Right cardiac atrium (tissue), 5 donors: ENCODE results near the gene CHD9NB. TPM values are rescaled to one million over a fixed set of nuclear protein-coding genes. Genes with fewer than 3 reads are reported as not detected.
"Not testable (repeated sequence)": the region's sequence is repeated elsewhere in the genome, so short reads cannot be mapped to it uniquely, and the experiment has no call there.

Experiments used
- ATAC-seq, 2 donors: fragments of 200-7000 bp; cut with Tn5 transposase; one replicate each; pipeline versions ENCODE4 v1.8.0 to v1.9.1; 2020; ENCODE audit warnings: moderate library complexity in 2 of 2, mild to moderate bottlenecking in 1 of 2
- DNase-seq, 3 donors: peaks; one replicate each; pipeline ENCODE4 v3.0.0-alpha.2; 2020
- H3K27ac ChIP-seq: one replicate; pipeline ENCODE4 v1.5.1; 2013; ENCODE audit warnings: mild to moderate bottlenecking, low read length, control low read depth, moderate library complexity
- H3K27me3 ChIP-seq: one replicate; pipeline ENCODE4 v1.6.1; 2013; ENCODE audit not compliant: control insufficient read depth, insufficient read depth
- H3K4me1 ChIP-seq: one replicate; pipeline ENCODE4 v1.6.1; 2013; ENCODE audit warnings: low read length; ENCODE audit not compliant: control insufficient read depth, insufficient read depth
- H3K4me3 ChIP-seq: one replicate; pipeline ENCODE4 v1.5.1; 2013; ENCODE audit warnings: low read length, control low read depth
- H3K9me3 ChIP-seq: one replicate; pipeline ENCODE4 v1.6.1; 2013; ENCODE audit warnings: low read length; ENCODE audit not compliant: control insufficient read depth
- WGBS: extraction: QIAGEN DNeasy Blood & Tissue Kit; methylation state at CpG from one replicate; pipeline ENCODE4 v1.1.7; 2013; 5-methylcytosine and 5-hydroxymethylcytosine counted together
- intact Hi-C, 4 donors: fragments of 100-400 bp; cut with DNase I; formaldehyde crosslinking; loops; one replicate each; pipeline versions ENCODE4 v1.11.0 to v1.14.0; 2022 to 2023
- polyA plus RNA-seq: library from polyadenylated mRNA; stranded (reverse); fragments of 200-250 nt; gene quantifications from one replicate; pipeline ENCODE4 v1.2.3, GENCODE V29; 2013
- total RNA-seq, 4 donors: library from RNA; stranded (reverse); fragmentation: NEBNext Ultra II Directional; extraction: Animal tissue kit (Norgen Biotek cat#: 25700); gene quantifications; one replicate each; pipeline ENCODE4 v1.2.1, GENCODE V29; 2021
- donor health status: healthy with polysubstance abuse.
- donor health status: DM: no; HTN: yes; CAD: no.
- donor health status: DM: no; HTN: no; CAD: no.
- donor health status: DM: no; HTN: yes; CAD: no; lungs with severe emphysema.
- donor health status: DM: yes; HTN: yes; CAD: no.

CHD9NB gene
- total and polyA plus RNA-seq, 5 donors: 0.50 to 0.94 (median 0.77) TPM

DNA sequence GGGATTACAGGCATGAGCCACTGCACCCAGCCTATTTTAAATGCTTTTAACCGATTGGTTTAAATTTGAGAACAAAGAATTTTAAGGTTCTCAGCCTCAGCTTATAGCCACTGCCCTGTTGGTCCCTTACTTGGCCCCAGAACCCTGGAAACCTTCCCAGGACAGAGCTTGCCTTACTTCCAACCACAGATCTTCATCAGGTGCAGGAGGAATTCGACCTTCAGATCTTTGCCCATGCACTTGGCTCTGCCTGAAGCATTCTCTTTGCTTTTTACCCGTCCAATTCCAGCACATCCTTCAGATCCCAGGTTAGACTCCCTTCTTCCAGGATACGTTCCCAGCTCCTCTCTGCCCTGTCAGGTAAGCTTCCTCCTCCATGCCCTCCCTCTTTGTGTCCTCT, 29.8 kb upstream of the CHD9NB start:
- ATAC-seq: no peak
- DNase-seq: no peak
- H3K27me3 ChIP-seq: no peaks in the 10 kb centered on the region
- H3K9me3 ChIP-seq: no peaks in the 10 kb centered on the region
- peaks cover 18% of the 10 kb centered on the region for H3K4me1 ChIP-seq
- peak overlapping the region; percentile 36 for H3K27ac ChIP-seq
- 86% methylated on average over 4 of the region's 4 CpGs for WGBS
- no peak overlapping the region for H3K4me3 ChIP-seq
- intact Hi-C loops: no loop called here

DNA sequence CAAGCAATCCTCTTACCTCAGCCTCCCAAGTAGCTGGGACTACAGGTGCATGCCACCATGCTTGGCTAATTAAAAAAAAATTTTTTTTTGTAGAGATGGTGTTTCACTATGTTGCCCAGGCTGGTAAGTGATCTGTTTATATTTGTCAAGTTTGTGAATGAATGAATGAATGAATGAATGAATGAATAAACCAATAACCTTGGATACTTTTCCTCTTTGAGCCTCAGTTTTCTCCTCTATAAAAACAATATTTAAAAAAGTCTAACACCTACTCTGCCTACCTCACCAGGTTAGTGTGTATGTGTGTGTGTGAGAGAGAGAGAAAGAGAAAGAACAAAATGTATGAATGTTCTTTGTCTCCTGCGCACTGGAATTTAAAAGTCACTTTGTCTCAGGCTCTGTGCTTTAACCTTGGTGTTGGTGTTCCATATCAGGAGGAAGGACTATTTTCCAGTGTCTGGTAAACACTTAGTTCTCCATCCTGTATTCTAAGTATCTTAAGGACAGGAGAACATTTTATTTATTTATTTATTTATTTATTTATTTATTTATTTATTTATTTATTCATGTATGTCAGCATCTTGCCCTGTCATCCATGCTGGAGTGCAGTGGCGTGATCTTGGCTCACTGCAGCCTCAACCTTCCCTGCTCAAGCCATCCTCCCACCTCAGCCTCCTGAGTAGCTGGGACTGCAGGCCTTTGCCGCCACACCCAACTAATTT, 29.1 kb upstream of the CHD9NB start:
- Histone ChIP-seq H3K27me3 (no peaks in the 10 kb centered on the region), H3K27ac (peak overlapping the region; percentile 79), H3K4me3 (no peak overlapping the region), H3K9me3 (no peaks in the 10 kb centered on the region), H3K4me1 (peaks cover 16% of the 10 kb centered on the region)
- no peak for ATAC-seq
- intact Hi-C loops: no loop called here
- 97% methylated on average over 3 of the region's 3 CpGs for WGBS
- peak in 1 of 3 donors; percentile 40 for DNase-seq

DNA sequence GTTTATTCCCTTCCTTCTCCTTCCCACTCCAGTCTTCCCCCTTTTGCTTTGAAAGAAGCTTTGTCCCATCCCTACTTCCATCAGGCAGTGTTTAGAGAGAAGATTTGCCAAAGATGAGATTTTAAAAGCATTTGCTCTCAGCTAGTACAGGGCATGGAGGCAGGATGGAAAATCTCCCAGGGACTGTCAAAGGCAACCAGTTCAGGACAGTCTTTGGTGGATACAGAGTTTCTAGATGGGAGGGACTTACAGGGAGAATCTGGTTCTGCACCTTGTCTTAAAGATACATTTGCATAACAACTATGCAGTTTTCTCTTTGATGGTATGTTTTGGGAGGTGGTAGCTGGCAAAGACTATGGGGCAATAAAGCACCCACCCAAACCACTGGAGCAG, 28.3 kb upstream of the CHD9NB start:
- Histone ChIP-seq H3K4me3 (no peak overlapping the region), H3K4me1 (peaks cover 14% of the 10 kb centered on the region), H3K27ac (peak overlapping the region; percentile 79), H3K27me3 (no peaks in the 10 kb centered on the region), H3K9me3 (no peaks in the 10 kb centered on the region)
- peak; percentile 1 to 4 for ATAC-seq
- no peak for DNase-seq
- intact Hi-C loops: no loop called here

DNA sequence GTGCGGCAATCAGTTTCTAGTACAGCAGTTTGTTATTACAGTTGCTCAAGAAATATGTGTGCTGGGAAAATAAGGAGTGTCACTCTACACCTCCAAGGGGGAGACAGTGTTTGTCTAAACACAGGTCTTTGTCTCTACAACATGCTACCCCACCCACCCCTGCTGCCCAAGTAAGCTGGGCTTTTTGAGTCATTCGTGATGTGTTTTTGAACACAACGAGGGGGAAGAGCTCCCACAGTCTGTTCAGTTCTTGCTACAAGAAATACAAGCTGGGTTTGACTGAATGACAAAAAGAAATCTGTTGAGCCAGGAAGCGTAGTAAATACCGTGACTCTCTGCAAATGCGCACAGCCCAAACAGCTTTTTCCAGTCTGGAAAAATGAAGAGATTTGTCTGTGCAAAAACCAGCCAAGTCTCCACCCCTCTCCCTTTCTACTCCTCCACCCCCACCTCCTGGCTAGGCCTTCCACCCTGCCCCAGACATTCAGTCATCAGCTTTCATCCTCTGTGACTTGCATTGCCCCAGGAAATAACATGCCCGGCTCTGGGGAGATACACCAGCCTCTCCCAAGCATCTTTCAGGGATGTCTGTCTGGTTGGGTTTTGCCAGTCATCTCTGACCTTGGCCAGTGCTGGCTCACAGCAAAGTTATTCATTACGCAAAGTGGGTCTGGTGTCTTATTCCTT, 27.8 kb upstream of the CHD9NB start:
- Histone ChIP-seq H3K27me3 (no peaks in the 10 kb centered on the region), H3K4me3 (no peak overlapping the region), H3K27ac (peak overlapping the region; percentile 86), H3K4me1 (peaks cover 14% of the 10 kb centered on the region), H3K9me3 (no peaks in the 10 kb centered on the region)
- ATAC-seq (peak; percentile 87 to 90), DNase-seq (peak; percentile 73 to 89 (median 77))
- 36% methylated on average over 8 of the region's 8 CpGs for WGBS
- intact Hi-C loops: no loop called here

DNA sequence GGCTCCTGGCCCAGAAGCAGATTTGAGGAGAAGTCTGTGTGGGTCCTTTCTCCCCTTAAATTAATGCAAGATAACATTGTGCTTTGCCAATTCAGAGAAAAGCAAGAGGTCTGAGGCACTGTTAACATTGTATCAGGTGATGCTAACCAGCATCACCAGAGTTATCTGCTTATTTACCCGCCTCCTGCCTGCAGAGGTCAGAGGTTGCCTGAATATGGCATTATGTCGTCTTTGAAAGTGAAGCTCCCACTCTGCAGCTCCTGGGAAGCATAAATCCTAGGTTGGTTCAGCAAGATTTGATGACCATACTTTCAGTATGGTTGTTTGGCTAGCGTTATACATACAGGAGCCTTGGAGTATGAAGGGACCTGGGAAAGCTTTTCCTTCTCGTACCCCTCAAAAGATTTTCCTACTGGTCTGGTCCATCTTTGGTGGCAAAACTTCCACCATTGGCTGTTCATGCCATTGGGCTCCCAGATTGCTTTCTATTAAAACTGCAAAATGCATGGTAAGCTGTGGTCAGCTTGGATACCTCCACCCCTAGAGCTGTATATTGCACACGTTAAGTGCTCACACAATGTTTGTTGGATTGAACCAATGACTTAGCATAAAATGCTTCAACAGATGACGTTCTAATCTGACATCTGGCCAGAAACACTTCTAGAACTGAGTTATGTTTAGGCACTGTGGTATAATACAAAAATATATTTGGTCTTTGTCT, 26.2 kb upstream of the CHD9NB start:
- Histone ChIP-seq H3K4me1 (peaks cover 9% of the 10 kb centered on the region), H3K27ac (no peak overlapping the region), H3K4me3 (no peak overlapping the region), H3K27me3 (no peaks in the 10 kb centered on the region), H3K9me3 (no peaks in the 10 kb centered on the region)
- ATAC-seq: no peak
- WGBS: 78% methylated on average over 6 of the region's 6 CpGs
- intact Hi-C loops: no loop called here
- DNase-seq: no peak

DNA sequence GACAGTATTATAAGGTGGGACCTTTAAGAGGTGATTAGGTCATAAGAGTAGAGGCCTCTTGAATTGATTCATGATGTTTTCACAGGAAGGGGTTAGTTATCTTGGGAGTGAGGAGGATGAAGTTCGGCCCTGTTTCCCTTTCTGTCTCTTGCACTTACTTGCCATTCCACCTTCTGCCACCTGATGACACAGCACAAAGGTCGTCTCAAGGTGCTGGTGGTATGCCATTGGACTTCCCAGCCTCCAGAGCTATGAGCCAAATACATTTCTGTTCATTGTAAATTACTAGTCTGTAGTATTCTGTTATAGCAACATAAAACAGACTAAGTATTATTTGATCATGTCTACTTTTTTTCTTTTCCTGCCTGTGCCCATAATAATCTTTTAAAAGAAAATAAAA, 25.6 kb upstream of the CHD9NB start:
- no peak overlapping the region for H3K27ac ChIP-seq

DNA sequence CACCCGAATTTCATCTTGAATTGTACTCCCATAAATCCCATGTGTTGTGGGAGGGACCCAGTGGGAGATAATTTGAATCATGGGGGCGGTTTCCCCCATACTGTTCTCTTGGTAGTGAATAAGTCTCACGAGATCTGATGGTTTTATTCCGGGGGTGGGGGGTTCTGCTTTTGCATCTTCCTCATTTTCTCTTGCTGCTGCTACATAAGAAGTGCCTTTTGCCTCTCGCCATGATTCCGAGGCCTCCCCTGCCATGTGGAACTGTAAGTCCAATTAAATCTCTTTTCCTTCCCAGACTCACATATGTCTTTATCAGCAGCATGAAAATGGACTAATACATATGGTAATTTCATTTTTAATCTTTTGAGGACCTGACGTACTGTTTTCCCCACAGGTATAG, 22.8 kb upstream of the CHD9NB start:
- ATAC-seq, H3K9me3 ChIP-seq, intact Hi-C loops, H3K27ac ChIP-seq, DNase-seq, H3K27me3 ChIP-seq, H3K4me3 ChIP-seq: not testable (repeated sequence)
- WGBS: 90% methylated on average over 7 of the region's 7 CpGs
- H3K4me1 ChIP-seq: peaks cover 15% of the 10 kb centered on the region

More for the DNA sequence above, 25.6 kb upstream of the CHD9NB start:
- 82% methylated on average over 2 of the region's 2 CpGs for WGBS
- no peak for DNase-seq
- ATAC-seq: no peak
- no peaks in the 10 kb centered on the region for H3K9me3 ChIP-seq
- H3K4me1 ChIP-seq: peaks cover 9% of the 10 kb centered on the region
- no peak overlapping the region for H3K4me3 ChIP-seq
- no peaks in the 10 kb centered on the region for H3K27me3 ChIP-seq
- intact Hi-C loops: no loop called here

DNA sequence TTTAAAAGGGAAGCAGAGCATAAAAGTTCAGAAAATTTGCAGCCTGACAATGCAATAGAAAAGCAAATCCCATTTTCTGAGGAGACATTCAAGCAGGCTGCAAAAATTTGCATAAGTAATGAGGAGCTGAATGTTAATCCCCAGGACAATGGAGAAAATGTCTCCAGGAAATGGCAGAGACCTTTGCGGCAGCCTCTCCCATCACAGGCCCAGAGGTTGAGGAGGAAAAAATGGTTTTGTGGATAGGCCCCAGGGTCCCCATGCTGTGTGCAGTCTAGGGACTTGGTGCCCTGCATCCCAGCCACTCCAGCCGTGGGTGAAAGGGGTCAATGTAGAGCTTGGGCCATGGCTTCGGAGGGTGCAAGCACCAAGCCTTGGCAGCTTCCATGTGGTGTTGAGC, 21.6 kb upstream of the CHD9NB start:
- H3K4me3 ChIP-seq, H3K27me3 ChIP-seq, DNase-seq, H3K9me3 ChIP-seq, intact Hi-C loops, H3K27ac ChIP-seq, ATAC-seq: not testable (repeated sequence)
- 64% methylated on average over 3 of the region's 3 CpGs for WGBS
- H3K4me1 ChIP-seq: peaks cover 10% of the 10 kb centered on the region

DNA sequence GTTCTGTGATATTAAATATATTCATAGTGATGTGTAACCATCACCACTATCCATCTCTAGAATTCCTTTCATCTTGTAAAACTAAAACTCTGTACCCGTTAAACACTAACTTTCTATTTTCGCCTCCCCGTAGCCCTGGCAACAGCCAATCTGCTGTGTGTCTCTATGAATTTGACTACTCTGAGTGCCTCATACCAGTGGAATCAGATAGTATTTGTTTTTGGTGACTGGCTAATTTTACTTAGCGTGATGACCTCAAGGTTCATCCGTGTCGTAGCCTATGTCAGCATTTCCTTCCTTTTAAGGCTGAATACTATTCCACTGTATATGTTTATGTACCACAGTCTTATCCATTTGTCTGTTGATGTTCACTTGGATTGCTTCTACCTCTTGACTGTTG, 20.3 kb upstream of the CHD9NB start:
- ATAC-seq (peak in 1 of 2 donors; percentile 57), DNase-seq (no peak)
- Histone ChIP-seq H3K4me3 (no peak overlapping the region), H3K9me3 (no peaks in the 10 kb centered on the region), H3K4me1 (peaks cover 10% of the 10 kb centered on the region), H3K27ac (no peak overlapping the region), H3K27me3 (no peaks in the 10 kb centered on the region)
- WGBS: 81% methylated on average over 6 of the region's 6 CpGs
- intact Hi-C loops: no loop called here

DNA sequence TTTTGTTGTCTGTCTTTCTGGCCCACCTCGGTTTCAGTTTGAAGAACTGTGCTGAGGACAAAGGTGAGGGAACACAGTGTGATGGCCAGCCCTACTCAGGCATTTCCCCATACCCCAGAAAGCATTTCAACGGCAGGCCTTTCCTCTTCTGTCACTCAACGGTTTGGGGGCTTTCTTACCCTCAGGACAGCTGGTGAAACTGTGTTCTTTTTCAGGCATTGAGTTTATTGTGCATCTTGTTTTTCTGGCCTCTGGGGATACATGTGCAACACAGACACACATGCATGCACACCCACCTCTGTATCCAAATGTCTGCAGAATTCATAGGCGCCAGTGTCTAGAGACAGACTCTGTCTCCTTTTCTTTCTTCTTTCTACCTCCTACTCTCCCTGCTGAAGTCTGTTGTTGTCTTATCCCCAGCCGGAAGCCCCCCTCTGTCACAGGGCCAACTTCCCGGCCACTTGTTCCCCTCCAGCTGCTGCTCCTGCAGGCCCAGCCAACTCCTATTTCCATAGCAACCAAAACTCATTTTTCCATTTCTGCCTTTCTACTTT, 19.1 kb upstream of the CHD9NB start:
- 20% methylated on average over 6 of the region's 6 CpGs for WGBS
- intact Hi-C loops: no loop called here
- ATAC-seq (peak; percentile 88), DNase-seq (peak; percentile 76 to 94 (median 90))
- no peaks in the 10 kb centered on the region for H3K9me3 ChIP-seq
- peak overlapping the region; percentile 78 for H3K27ac ChIP-seq
- H3K27me3 ChIP-seq: no peaks in the 10 kb centered on the region
- no peak overlapping the region for H3K4me3 ChIP-seq
- peaks cover 10% of the 10 kb centered on the region for H3K4me1 ChIP-seq

DNA sequence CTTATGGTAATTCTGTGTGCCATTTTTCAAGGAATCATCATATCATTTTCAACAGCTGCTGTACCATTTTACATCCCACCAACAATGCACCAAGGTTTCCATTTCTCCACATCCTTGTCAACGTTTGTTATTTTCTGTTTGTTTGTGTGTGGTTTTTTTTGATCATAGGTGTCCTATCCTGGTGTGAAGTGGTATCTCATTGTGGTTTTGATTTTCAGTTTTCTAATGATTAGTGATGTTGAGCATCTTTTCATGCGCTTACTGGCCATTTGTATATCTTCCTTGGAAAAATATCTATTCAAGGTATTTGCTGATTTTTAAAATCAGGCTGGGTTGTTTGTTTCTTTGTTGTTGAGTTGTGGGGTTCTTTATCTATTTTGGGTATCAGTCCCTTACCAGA, 17.1 kb upstream of the CHD9NB start:
- Histone ChIP-seq H3K4me3 (no peak overlapping the region), H3K4me1 (peaks cover 18% of the 10 kb centered on the region), H3K27me3 (no peaks in the 10 kb centered on the region), H3K9me3 (no peaks in the 10 kb centered on the region), H3K27ac (no peak overlapping the region)
- intact Hi-C loops: no loop called here
- DNase-seq (no peak), ATAC-seq (no peak)
- WGBS: 84% methylated on average over 2 of the region's 2 CpGs
